Left lung (tissue), 10 donors: ENCODE data around the gene GSDMA. TPM values are rescaled to one million over a fixed set of nuclear protein-coding genes. Genes with fewer than 3 reads are reported as not detected.

Experiments used
- ATAC-seq: fragments of 200-7000 bp; cut with Tn5 transposase; one replicate; pipeline ENCODE4 v1.9.1; 2020; ENCODE audit warnings: moderate library complexity
- DNase-seq, 4 donors: peaks; one replicate each; pipeline ENCODE4 v3.0.0-alpha.2; 2013 to 2020
- H3K27ac ChIP-seq, 2 donors: fragments of 200-600 bp; sonication (generic) in 1 of 2; one replicate each; pipeline versions ENCODE4 v1.5.0 to v1.8.0; 2020 to 2021
- H3K27me3 ChIP-seq, 2 donors: fragments of 200-600 bp; sonication (generic) in 1 of 2; one replicate each; pipeline versions ENCODE4 v1.5.0 to v1.8.0; 2020 to 2021
- H3K36me3 ChIP-seq, 2 donors: fragments of 200-600 bp; sonication (generic) in 1 of 2; one replicate each; pipeline versions ENCODE4 v1.5.0 to v1.8.0; 2020 to 2021
- H3K4me1 ChIP-seq, 2 donors: fragments of 200-600 bp; one replicate each; pipeline ENCODE4 v1.8.0; 2021
- H3K4me3 ChIP-seq, 2 donors: fragments of 200-600 bp; sonication (generic) in 1 of 2; one replicate each; pipeline versions ENCODE4 v1.5.0 to v1.8.0; 2020 to 2021; ENCODE audit warnings: mild to moderate bottlenecking in 1 of 2
- H3K9me3 ChIP-seq, 2 donors: fragments of 200-600 bp; sonication (generic) in 1 of 2; one replicate each; pipeline versions ENCODE4 v1.5.0 to v1.8.0; 2020 to 2021
- CTCF ChIP-seq, 2 donors: fragments of 200-600 bp; sonication (generic) in 1 of 2; IDR thresholded peaks; one replicate each; pipeline versions ENCODE4 v1.5.0 to v1.8.0; 2021; ENCODE audit warnings: antibody characterized with exemption in 2 of 2
- intact Hi-C, 2 donors: fragments of 100-400 bp; cut with DNase I; formaldehyde crosslinking; loops; one replicate each; pipeline versions ENCODE4 v1.11.2 to v1.14.2; 2022
- polyA plus RNA-seq, 6 donors: library from polyadenylated mRNA; unstranded; fragments of 120-200 nt; gene quantifications; one replicate each; pipeline ENCODE4 v1.2.1, GENCODE V29; 2013; ENCODE audit not compliant: insufficient read length in 6 of 6
- total RNA-seq, 2 donors: library from RNA; stranded (reverse); fragmentation: NEBNext Ultra II Directional; extraction: Animal tissue kit (Norgen Biotek cat#: 25700); gene quantifications; one replicate each; pipeline ENCODE4 v1.2.1, GENCODE V29; 2021
- donor health status: DM: no; HTN: yes; CAD: no.
- donor health status: DM: no; HTN: no; CAD: no.

Gene GSDMA
- total and polyA plus RNA-seq, 8 donors = 0.57 to 1.3 (median 0.87) TPM; not detected in 1

- Histone ChIP-seq H3K27me3 (no peaks in the 10 kb centered on the region), H3K4me3 (peak overlapping the region; percentile 24 to 37), H3K9me3 (no peaks in the 10 kb centered on the region), H3K4me1 (peaks cover 4 to 18% of the 10 kb centered on the region in 2 donors), H3K36me3 (no peaks in the 10 kb centered on the region), H3K27ac (peak overlapping the region; percentile 48 to 56)
- TF ChIP-seq CTCF (IDR thresholded peaks at IDR 0.05) = no peak
- ATAC-seq (no peak), DNase-seq (peak in 1 of 4 donors; percentile 51)
- intact Hi-C loops = no loop called here
Measured at GRCh38 chr17:39951924-39952679, 10.7 kb upstream of the GSDMA start.

GRCh38 chr17:39952680-39953470, 9.9 kb upstream of the GSDMA start:
- intact Hi-C loops = no loop called here
- no peak for TF ChIP-seq CTCF (IDR thresholded peaks at IDR 0.05)

GRCh38 chr17:39953471-39953888, 9.3 kb upstream of the GSDMA start:
- peak overlapping the region in 1 of 2 donors; percentile 40 for H3K4me3 ChIP-seq
- no peak for ATAC-seq
- H3K4me1 ChIP-seq = peaks cover 4 to 18% of the 10 kb centered on the region in 2 donors
- H3K27me3 ChIP-seq = no peaks in the 10 kb centered on the region
- intact Hi-C loops = no loop called here
- H3K27ac ChIP-seq = peak overlapping the region in 1 of 2 donors; percentile 61
- H3K9me3 ChIP-seq = no peaks in the 10 kb centered on the region
- no peak for DNase-seq
- TF ChIP-seq CTCF (IDR thresholded peaks at IDR 0.05) = no peak
- no peaks in the 10 kb centered on the region for H3K36me3 ChIP-seq

More at GRCh38 chr17:39952680-39953470, 9.9 kb upstream of the GSDMA start:
- ATAC-seq (peak; percentile 91), DNase-seq (peak; percentile 87 to 100 (median 98))
- H3K4me3 ChIP-seq = peak overlapping the region; percentile 24 to 40
- peak overlapping the region; percentile 56 to 61 for H3K27ac ChIP-seq
- no peaks in the 10 kb centered on the region for H3K27me3 ChIP-seq
- H3K4me1 ChIP-seq = peaks cover 4 to 18% of the 10 kb centered on the region in 2 donors
- H3K9me3 ChIP-seq = no peaks in the 10 kb centered on the region
- no peaks in the 10 kb centered on the region for H3K36me3 ChIP-seq

- intact Hi-C loops = no loop called here
- Histone ChIP-seq H3K4me3 (no peak overlapping the region), H3K36me3 (no peaks in the 10 kb centered on the region), H3K27ac (no peak overlapping the region), H3K9me3 (no peaks in the 10 kb centered on the region), H3K27me3 (no peaks in the 10 kb centered on the region), H3K4me1 (peaks cover 0 to 23% of the 10 kb centered on the region in 2 donors)
- no peak for DNase-seq
- ATAC-seq = no peak
- TF ChIP-seq CTCF (IDR thresholded peaks at IDR 0.05) = no peak
Measured at GRCh38 chr17:39954876-39955275, 7.9 kb upstream of the GSDMA start.

- intact Hi-C loops = no loop called here
- Histone ChIP-seq H3K27ac (no peak overlapping the region), H3K27me3 (no peaks in the 10 kb centered on the region), H3K36me3 (no peaks in the 10 kb centered on the region), H3K9me3 (no peaks in the 10 kb centered on the region), H3K4me1 (peaks cover 0 to 23% of the 10 kb centered on the region in 2 donors), H3K4me3 (no peak overlapping the region)
- DNase-seq (no peak), ATAC-seq (no peak)
- no peak for TF ChIP-seq CTCF (IDR thresholded peaks at IDR 0.05)
Measured at GRCh38 chr17:39955726-39956225, 7.0 kb upstream of the GSDMA start.
